HG02840 (cell line): ENCODE measurements around the gene PPP1R12C.

ENCODE experiments used
- ATAC-seq: cut with Tn5 transposase; IDR thresholded peaks from one replicate; pipeline ENCODE4 v1.9.1; 2021; ENCODE audit warnings: mild to moderate bottlenecking, moderate library complexity, moderate number of reproducible peaks; ENCODE audit not compliant: unreplicated experiment, low FRiP score

The PPP1R12C gene

DNA sequence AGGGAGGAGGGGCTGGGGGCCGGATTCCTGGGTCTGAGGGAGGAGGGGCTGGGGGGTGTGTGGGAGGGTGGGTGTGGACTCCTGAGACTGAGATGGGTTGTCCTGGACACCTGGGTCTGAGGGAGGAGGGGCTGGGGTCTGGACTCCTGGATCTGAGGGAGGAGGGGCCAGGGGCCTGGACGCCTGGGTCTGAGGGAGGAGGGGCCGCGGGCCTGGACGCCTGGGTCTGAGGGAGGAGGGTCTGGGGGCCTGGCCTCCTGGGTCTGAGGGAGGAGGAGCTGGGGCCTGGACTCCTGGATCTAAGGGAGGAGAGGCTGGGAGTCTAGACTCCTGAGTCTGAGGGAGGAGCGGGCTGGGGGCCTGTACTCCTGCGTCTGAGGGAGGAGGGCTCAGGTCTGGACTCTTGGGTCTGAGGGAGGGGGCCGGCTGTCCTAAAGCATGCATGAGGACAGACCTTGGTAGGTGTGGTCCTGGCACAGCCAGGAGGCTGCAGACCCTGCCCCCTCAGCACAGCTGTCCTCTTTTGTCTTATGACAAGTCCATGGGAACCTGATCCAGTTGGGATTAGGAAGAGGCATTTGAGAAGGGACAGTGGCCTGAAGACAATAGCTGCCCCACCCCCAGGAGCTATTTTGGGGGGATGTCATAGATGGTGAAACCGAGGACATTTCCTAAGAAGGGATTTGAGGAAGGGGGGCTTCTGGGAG, 30.3 kb upstream of the PPP1R12C start:
- ATAC-seq, result no peak

DNA sequence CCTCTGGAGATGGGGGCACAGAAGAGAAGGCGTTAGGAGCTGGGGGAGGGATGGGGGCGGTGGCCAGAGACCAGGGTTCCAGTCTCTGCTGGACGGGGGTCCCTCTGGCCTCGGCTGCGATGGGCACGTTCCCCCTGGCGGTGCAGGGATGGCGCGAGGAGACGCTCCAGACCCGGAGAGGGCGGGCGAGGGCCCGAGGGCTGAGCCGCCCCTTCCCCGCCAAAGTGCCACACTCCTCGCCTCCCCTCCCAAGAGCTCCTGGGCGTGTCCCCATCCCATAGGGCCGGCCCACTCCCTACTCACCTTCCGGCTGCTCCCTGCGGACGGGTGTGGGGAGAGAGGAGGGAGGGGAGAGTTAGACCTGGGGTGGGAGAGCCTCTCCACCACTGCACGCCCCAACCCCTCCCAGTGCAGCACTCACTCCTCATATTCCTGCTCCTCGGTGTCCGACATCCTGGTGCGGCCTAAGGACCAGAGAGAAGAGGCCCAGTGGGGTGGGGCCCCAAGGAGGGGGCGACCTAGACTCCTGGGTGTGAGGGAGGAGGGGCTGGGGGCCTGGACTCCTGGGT, 29.4 kb upstream of the PPP1R12C start:
- ATAC-seq, result no peak

DNA sequence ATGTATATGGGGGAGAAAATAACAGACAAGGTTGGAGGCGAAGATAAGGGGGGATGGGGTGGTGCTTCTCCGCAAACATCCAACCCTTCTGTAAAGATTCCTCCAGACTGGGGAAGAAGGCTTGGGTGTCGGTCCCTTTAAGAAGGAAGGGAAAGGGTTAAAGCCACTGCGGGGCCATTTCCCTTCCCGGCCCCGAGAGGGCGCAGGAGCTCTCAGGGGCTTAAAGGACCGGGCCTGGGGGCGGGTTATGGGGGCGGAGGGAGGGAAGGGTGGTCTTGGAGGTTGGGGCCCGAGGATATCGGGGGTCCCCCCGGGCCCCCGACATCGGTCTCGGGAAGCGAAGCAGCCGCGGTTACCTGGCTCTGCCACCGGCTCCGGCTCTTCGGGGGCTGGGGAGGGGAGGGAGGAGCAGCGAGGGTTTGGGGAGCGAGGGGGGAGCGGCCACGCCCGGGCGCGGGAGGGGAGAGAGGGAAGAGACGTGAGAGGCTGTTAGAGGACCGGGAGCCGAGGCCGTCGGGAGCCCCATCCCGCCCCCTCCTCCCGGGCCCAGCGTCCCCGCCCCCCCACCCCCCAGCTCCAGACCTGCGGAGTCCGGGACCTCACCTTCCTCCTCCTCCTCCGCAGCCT, 28.8 kb upstream of the PPP1R12C start:
- no peak for ATAC-seq

DNA sequence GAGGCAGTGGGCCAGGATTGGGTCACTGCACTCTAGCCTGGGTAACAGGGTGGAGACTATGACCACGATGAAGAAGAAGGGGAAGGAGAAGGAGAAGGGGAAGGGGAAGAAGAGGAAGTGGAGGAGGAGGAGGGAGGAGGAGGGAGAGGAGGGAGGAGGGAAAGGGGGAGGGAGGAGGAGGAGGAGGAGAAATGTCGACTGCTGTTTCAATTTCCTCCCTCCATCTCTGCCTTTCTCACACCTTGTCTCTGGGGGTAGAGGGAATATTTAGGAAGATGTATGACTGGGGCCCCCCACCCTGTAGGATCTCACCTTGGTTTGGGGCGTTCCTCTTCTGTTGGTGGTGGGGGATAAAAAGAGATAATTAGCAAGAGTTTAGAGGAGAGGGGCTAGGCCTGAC, 27.8 kb upstream of the PPP1R12C start:
- ATAC-seq, result no peak

DNA sequence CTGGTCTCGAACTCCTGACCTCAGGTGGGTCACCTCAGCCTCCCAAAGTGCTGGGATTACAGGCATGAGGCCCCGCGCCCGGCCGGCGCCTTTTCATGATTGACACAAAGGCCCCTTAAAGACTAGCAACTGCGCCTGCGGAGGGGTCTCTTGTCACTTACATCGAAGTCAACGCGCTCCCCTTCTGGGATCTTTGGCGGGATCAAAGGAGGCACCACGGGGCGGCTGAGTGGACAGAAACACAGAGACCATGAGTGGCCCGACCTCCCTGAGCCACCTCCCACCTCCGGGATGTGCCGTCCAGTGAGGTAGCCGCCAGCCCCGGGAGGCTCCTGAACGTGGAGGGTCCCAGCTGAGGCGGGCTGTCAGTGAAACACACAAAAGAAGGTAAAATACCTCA, 24.3 kb upstream of the PPP1R12C start:
- ATAC-seq, result no peak

DNA sequence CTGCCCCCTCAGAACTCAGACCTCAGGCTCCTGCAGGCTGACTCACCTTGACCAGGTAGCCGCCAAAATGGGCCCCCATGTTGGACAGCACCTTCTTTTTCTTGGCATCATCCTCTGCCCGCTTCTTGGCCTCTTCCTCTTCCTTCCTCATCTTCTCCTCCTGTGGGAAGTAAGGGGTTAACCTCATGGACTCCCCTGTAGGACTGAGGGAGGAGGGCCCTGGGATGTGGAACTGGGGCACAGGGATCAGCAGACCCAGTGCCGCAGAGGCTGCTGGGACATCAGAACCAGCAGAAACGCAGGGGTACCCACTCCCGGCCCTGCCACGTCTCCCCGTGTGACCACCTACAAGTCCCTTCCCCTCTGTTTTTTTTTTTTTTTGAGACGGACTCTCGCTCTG, 20.5 kb upstream of the PPP1R12C start:
- ATAC-seq, result no peak

DNA sequence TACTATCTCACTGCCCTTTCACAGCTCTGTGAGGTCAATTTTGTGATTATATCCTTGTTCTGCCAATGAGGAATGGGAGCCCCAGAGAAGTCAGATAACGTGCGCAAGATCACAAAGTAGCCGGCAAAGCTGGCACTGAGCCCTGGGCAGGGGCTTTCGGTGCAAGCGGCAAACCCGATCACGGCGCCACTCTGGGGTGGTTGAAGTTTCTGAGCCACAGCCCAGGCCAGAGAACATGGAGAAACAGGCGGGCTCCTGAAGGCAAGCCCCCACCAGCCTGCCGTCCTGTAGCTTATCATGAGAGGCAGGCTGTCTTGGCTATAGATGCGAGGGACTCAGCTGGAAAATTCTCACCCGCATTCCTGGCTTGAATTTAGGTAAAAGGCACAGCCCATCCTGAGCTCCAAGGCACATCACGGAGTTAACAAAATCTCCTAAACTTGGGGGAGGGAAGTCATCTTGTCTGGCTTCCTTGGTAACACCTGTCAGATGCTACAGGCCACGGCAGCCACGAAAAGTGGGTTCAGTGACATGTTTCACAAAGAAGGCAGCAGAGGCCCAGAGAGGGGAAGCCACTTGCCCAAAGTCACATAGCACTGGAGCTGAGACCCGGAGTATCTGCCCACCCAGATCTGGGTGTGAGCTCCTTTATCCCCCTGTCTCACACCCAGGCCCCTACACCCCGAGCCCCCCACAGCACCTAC, 19.1 kb upstream of the PPP1R12C start:
- no peak for ATAC-seq

DNA sequence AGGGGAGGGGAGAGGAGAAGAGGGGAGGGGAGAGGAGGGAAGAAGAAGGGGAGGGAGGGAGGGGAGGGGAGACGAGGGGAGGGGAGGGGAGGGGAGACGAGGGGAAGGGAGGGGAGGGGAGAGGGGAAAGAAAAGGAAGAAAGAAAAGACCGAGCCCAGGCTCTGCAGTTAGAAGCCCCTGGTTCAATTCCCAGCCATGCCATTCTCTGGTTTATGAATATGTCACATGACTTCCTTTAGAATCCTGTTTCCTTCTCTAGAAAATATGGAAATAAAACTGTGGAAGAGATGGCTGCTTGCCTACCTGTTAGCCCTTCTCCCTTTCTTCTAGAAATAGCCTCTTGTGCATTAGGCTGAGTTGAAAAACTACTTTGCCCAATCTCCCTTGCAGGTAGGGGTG, 17.3 kb upstream of the PPP1R12C start:
- no peak for ATAC-seq

DNA sequence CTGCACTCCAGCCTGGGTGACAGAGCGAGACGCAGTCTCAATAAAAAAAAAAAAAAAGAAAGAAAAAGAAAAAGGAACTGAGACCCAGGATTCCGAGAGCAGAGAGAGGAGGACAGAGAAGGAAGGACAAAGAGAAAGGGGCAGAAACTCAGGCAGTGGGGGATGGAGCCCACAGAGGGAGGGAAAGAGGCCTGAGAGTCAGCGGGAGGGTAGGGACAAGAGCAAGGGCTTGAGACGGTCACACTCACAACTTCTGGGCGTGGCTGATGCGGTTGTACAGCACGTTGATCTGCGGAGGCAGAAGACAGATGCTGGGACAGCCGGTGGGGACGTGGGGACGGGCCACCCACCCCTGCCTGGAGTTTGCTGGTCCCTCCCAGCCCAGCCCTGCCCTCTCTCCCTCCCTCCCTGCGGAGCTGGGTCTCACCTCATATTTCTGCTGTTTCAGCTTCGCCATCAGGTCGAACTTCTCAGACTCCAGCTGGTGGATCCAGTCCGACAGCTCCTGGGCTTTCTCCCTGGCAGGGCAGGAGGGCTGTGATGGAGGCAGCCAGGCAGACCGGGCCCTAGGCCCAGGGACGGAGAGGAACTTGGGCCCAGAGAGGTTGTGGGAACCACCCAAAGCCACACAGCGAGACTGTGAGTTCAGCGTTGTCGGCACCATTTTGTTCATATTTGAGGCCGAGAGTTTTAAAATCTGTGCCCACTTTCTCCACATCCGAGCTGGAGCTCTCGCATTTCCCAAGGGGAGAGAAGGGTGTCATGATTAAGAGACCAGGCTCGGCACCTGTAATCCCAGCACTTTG, 16.4 kb upstream of the PPP1R12C start:
- no peak for ATAC-seq

DNA sequence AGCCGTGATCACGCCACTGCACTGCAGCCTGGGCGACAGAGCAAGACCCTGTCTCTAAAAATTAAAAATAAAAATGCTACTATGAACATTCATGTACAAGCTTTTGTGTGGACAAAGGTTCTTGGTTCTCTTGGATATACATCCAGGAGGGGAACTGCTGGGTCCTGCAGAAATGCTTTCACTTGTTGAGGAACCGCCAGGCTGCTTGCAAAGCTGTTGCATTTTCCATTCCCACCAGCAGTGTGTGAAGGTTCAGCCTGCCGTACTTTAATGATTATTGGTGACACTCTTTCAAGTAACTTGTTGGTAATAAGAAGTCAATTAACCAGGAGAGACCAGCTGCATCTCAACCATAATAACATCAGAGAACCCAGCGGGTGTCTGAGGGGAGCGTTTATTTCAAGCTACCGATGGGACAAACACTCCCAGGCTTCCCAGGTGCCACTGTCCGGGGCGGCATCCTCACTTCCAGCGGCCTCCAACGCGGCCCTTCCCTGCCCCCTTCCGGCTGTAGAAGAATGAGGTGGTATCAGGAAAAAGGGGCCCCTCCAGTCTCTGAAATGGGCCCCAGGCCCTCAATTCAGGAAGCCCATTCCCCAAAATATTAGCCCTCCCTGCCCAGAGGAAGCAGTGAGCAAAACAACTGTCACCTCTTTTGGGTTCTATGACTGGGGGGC, 15.2 kb upstream of the PPP1R12C start:
- no peak for ATAC-seq

DNA sequence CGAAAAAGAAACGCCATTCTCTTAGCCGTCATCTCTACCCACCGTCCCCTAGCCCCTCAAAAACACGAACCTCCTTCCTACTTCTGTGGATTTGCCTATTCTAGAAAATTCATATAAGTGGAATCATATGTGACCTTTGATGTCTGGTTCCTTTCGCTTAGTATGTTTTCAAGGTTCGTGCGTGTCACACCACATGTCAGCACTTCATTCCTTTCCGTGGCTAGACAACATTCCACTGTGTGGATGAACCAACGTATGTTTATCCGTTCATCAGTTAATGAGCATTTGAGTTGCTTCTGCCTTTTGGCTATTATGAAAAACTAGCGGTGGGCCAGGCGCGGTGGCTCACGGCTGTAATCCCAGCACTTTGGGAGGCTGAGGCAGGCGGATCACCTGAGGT, 14.0 kb upstream of the PPP1R12C start:
- ATAC-seq, result no peak

DNA sequence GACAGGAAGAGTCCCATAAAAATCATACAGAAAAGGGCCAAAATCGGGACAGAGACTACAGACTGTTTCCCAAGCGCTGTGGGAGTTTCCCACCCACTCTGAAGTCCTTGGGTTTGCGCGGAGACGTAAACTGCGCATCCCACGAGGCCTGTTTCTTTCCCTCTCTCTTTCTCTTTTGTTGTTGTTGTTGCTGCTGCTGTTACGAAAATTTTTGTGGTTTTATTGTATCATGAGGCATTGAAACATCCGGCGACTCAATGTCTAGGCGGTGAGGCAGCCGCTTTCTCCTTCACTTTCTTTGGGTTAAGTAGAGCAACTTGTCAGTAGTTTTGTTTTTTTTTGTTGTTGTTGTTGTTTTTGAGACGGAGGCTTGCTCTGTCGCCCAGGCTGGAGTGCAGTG, 1.6 kb upstream of the PPP1R12C start:
- no peak for ATAC-seq

DNA sequence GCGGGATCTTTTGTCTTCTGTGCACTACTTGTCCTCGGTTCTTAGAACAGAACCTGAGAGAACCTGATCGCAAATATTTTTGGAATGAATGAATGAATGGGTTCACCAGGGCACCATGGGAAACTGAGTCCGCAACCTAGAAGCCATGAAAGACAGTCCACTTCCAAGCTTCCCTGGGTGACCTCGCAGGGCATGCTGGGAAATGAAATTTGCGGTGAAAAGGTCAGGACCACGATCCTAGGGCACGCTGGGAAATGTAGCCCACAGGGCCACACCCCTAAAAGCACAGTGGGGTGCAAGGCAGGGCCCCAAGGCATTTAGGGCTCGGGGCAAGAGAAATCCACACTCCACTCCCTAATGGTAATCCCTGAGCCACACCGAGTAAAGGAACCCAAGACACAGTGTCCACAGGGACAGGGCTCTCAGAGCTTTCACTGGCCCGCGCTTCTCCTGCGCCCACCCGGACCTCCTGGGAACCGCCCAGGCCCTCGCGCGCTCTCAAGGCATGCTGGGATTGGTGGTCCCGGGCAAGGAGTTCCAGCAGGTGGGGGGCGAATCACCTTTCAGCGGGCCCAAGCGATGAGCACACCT, 1.1 kb upstream of the PPP1R12C start:
- no peak for ATAC-seq

DNA sequence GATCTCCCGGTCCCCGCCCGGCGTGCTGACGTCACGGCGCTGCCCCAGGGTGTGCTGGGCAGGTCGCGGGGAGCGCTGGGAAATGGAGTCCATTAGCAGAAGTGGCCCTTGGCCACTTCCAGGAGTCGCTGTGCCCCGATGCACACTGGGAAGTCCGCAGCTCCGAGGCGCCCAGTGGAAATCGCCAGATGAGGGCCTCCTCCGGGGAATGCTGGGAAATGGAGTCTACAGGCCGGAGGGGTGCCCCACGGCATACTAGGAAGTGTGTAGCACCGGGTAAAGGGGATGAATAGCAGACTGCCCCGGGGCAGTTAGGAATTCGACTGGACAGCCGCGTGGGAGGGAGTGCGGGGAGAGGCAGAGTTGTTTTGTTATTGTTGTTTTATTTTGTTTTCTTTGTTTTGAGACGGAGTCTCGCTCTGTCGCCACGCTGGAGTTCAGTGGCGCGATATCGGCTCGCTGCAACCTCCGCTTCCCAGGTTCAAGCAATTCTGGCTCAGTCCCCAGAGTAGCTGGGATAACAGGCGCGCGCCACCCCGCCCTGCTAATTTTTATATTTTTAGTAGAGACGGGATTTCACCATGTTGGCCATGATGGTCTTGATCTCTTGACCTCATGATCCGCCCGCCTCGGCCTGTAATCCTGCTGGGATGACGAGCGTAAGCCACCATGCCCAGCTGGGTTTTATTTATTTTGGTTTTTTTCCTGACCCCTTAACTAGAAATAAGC, 390 bp upstream of the PPP1R12C start:
- ATAC-seq, result peak; percentile 78

DNA sequence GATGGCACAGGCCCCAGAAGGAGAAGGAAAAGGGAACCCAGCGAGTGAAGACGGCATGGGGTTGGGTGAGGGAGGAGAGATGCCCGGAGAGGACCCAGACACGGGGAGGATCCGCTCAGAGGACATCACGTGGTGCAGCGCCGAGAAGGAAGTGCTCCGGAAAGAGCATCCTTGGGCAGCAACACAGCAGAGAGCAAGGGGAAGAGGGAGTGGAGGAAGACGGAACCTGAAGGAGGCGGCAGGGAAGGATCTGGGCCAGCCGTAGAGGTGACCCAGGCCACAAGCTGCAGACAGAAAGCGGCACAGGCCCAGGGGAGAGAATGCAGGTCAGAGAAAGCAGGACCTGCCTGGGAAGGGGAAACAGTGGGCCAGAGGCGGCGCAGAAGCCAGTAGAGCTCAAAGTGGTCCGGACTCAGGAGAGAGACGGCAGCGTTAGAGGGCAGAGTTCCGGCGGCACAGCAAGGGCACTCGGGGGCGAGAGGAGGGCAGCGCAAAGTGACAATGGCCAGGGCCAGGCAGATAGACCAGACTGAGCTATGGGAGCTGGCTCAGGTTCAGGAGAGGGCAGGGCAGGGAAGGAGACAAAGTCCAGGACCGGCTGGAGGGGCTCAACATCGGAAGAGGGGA, 1.1 kb downstream of the PPP1R12C start:
- no peak for ATAC-seq

DNA sequence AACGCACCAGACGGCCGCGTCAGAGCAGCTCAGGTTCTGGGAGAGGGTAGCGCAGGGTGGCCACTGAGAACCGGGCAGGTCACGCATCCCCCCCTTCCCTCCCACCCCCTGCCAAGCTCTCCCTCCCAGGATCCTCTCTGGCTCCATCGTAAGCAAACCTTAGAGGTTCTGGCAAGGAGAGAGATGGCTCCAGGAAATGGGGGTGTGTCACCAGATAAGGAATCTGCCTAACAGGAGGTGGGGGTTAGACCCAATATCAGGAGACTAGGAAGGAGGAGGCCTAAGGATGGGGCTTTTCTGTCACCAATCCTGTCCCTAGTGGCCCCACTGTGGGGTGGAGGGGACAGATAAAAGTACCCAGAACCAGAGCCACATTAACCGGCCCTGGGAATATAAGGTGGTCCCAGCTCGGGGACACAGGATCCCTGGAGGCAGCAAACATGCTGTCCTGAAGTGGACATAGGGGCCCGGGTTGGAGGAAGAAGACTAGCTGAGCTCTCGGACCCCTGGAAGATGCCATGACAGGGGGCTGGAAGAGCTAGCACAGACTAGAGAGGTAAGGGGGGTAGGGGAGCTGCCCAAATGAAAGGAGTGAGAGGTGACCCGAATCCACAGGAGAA, 1.9 kb downstream of the PPP1R12C start:
- ATAC-seq, result no peak

DNA sequence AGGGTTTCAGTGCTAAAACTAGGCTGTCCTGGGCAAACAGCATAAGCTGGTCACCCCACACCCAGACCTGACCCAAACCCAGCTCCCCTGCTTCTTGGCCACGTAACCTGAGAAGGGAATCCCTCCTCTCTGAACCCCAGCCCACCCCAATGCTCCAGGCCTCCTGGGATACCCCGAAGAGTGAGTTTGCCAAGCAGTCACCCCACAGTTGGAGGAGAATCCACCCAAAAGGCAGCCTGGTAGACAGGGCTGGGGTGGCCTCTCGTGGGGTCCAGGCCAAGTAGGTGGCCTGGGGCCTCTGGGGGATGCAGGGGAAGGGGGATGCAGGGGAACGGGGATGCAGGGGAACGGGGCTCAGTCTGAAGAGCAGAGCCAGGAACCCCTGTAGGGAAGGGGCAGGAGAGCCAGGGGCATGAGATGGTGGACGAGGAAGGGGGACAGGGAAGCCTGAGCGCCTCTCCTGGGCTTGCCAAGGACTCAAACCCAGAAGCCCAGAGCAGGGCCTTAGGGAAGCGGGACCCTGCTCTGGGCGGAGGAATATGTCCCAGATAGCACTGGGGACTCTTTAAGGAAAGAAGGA, 2.8 kb downstream of the PPP1R12C start:
- ATAC-seq, result no peak

DNA sequence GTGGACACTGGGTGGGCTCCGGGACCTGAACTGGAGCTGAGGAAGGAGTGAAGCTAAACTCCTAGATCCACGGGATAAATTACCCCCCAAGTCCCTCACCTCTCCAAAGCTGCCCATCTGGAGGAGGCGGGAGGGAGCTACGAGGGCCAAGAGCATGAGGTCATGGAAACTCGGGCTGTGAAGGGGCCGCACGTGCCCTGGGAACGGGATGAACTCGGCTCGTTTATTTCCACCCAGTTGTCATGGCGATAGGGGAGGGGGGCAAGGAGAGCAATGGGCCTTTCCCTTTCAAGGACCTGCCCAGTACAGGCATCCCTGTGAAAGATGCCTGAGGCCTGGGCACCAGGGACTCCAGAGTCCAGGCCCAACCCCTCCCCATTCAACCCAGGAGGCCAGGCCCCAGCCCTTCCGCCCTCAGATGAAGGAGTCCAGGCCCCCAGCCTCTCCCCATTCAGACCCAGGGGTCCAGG, 3.8 kb downstream of the PPP1R12C start:
- ATAC-seq, result no peak
